ENCODE results near the gene CGB1. TPM values are rescaled to one million over a fixed set of nuclear protein-coding genes. Genes with fewer than 3 reads are reported as not detected.
A peak's percentile ranks its signal among the peaks of the same experiment; 100 is the strongest.

CGB1 gene
- total and polyA plus RNA-seq, 2 of the 8 experiments (the other 6 are each of a cell fraction or from before 2014, with no cell fraction given), result not detected

GRCh38 chr19:48997972-48998371, 38.7 kb downstream of the CGB1 start:
- Histone ChIP-seq H3K36me3 (ENCODE audit: control insufficient read depth in 2 of 4, insufficient read depth in 4 of 4, low read length in 3 of 4) (peaks cover 0 to 6% (median 2%) of the 10 kb centered on the region in 4 experiments; a peak in 5 of 8 replicates), H4K20me1 (replicated peaks in 1 of 2; ENCODE audit: control insufficient read depth in 1 of 2, insufficient read depth in 2 of 2, low read length in 2 of 2) (peaks cover 4 to 6% of the 10 kb centered on the region in 2 experiments), H3K9me3 (ENCODE audit: insufficient read depth in 2 of 2, low read depth in 1 of 2, low read length in 1 of 2) (no peaks in the 10 kb centered on the region), H3K79me2 (ENCODE audit: control insufficient read depth in 1 of 2, insufficient read depth in 2 of 2, low read length in 2 of 2) (peaks cover 11 to 26% of the 10 kb centered on the region in 2 experiments; a peak in 3 of 4 replicates), H3K4me2 (ENCODE audit: insufficient read depth in 1 of 2, low read depth in 2 of 2, low read length in 2 of 2) (no peak overlapping the region), H2BK5ac (ENCODE audit: low read depth, low read length) (no peak overlapping the region), H2BK12ac (ENCODE audit: low read depth, low read length) (no peak overlapping the region), H3K23me2 (ENCODE audit: low read depth, low read length) (peaks cover 4% of the 10 kb centered on the region; the same call in 1 of the 2 replicates), H4K8ac (ENCODE audit: extremely low read depth, insufficient read depth, low read length) (no peak overlapping the region), H3K79me1 (ENCODE audit: low read depth, low read length) (peaks cover 10% of the 10 kb centered on the region), H3K14ac (ENCODE audit: insufficient read length) (no peak overlapping the region), H3K56ac (replicated peaks; ENCODE audit: insufficient read length, low read depth, low read length) (no peak overlapping the region), H3K27ac (ENCODE audit: low read depth, low read length) (no peak overlapping the region), H2AK5ac (ENCODE audit: low read depth, low read length) (no peak overlapping the region), H2BK15ac (ENCODE audit: low read length) (no peak overlapping the region), H3K23ac (ENCODE audit: insufficient read length) (no peak overlapping the region), H3K18ac (ENCODE audit: extremely low read depth, low read length) (no peak overlapping the region), H3K4me1 (replicated peaks in 1 of 4; ENCODE audit: control insufficient read depth in 3 of 4, insufficient read depth in 4 of 4, low read length in 3 of 4) (peaks cover 0 to 6% (median 3%) of the 10 kb centered on the region in 4 experiments; a peak in 2 of 7 replicates), H3K4ac (replicated peaks; ENCODE audit: insufficient read length, low read depth, low read length) (no peak overlapping the region), H3K27me3 (replicated peaks in 1 of 4; ENCODE audit: control insufficient read depth in 3 of 4, extremely low read depth in 1 of 4, insufficient read depth in 3 of 4, low read length in 3 of 4) (no peaks in the 10 kb centered on the region), H2BK20ac (ENCODE audit: low read length) (no peak overlapping the region), H4K5ac (ENCODE audit: insufficient read length, low read depth, low read length) (no peak overlapping the region), H4K91ac (replicated peaks; ENCODE audit: insufficient read length, low read length) (no peak overlapping the region), H3K4me3 (ENCODE audit: extremely low read depth in 1 of 4, insufficient read depth in 2 of 4, low read depth in 3 of 4, low read length in 4 of 4) (no peak overlapping the region), H2BK120ac (replicated peaks; ENCODE audit: low read depth, low read length) (no peak overlapping the region), H3K9ac (replicated peaks in 1 of 4; ENCODE audit: extremely low read depth in 1 of 4, low read depth in 3 of 4, low read length in 3 of 4) (no peak overlapping the region), H2AFZ (ENCODE audit: low read length) (no peak overlapping the region)
- 73% methylated on average over 5 of the region's 5 CpGs; no CpG with 5 or more reads in 1 of the 2 experiments for WGBS, 2 experiments (ENCODE audit: extremely low coverage in 1 of 2, insufficient coverage in 1 of 2, insufficient read length in 1 of 2, insufficient replicate concordance in 2 of 2, low coverage in 1 of 2, low lambda C conversion rate in 2 of 2, missing lambda C conversion rate in 1 of 2)
- DNase-seq (ENCODE audit: low read depth in 1 of 2, low spot score in 2 of 2), result peak in 1 of 2 experiments; percentile 93
- ChIA-PET CTCF (ENCODE audit: partially characterized antibody) (interaction anchor here (0.9 to 6.2 kb wide), 27 partner anchors 9 to 330 kb away, joined by 3 to 66 read pairs (median 5); partner anchors contain the start of genes CGB2, KCNA7, LHB and NTF4), POLR2A (ENCODE audit: partially characterized antibody) (interaction anchor here (0.8 to 1.1 kb wide), 4 partner anchors 14 to 34 kb away, joined by 3 read pairs; a partner anchor contains a TSS)
- FAIRE-seq, result no peak
- TF ChIP-seq, protein P1, sequence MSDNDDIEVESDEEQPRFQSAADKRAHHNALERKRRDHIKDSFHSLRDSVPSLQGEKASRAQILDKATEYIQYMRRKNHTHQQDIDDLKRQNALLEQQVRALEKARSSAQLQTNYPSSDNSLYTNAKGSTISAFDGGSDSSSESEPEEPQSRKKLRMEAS (IDR thresholded peaks at IDR 0.05), result peak; percentile 43; the same call in 1 of the 2 replicates
- no peak for TF ChIP-seq SIN3A (conservative IDR thresholded peaks at IDR 0.05 in 1 of 2, IDR thresholded peaks at IDR 0.05 in 1 of 2; ENCODE audit: low read depth in 1 of 2, low read length in 2 of 2)
- TF ChIP-seq EGR1 (IDR thresholded peaks at IDR 0.05; ENCODE audit: borderline replicate concordance, low read depth, low read length), result no peak
- peak; percentile 36 to 53; a peak in 3 of 4 replicates for TF ChIP-seq RAD21 (IDR thresholded peaks at IDR 0.05 in 1 of 2, conservative IDR thresholded peaks at IDR 0.05 in 1 of 2; ENCODE audit: low read depth in 2 of 2, low read length in 2 of 2)
- no peak for TF ChIP-seq BACH1 (IDR thresholded peaks at IDR 0.05; ENCODE audit: low read length)
- TF ChIP-seq, protein P2, sequence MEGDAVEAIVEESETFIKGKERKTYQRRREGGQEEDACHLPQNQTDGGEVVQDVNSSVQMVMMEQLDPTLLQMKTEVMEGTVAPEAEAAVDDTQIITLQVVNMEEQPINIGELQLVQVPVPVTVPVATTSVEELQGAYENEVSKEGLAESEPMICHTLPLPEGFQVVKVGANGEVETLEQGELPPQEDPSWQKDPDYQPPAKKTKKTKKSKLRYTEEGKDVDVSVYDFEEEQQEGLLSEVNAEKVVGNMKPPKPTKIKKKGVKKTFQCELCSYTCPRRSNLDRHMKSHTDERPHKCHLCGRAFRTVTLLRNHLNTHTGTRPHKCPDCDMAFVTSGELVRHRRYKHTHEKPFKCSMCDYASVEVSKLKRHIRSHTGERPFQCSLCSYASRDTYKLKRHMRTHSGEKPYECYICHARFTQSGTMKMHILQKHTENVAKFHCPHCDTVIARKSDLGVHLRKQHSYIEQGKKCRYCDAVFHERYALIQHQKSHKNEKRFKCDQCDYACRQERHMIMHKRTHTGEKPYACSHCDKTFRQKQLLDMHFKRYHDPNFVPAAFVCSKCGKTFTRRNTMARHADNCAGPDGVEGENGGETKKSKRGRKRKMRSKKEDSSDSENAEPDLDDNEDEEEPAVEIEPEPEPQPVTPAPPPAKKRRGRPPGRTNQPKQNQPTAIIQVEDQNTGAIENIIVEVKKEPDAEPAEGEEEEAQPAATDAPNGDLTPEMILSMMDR (IDR thresholded peaks at IDR 0.05; ENCODE audit: control extremely low read depth in 1 of 3, insufficient read depth in 1 of 3, low read depth in 1 of 3, low read length in 3 of 3), result peak; percentile 69 to 83 (median 74)
- no peak for TF ChIP-seq JUN (IDR thresholded peaks at IDR 0.05; ENCODE audit: low read depth, low read length)
- TF ChIP-seq, protein P3, sequence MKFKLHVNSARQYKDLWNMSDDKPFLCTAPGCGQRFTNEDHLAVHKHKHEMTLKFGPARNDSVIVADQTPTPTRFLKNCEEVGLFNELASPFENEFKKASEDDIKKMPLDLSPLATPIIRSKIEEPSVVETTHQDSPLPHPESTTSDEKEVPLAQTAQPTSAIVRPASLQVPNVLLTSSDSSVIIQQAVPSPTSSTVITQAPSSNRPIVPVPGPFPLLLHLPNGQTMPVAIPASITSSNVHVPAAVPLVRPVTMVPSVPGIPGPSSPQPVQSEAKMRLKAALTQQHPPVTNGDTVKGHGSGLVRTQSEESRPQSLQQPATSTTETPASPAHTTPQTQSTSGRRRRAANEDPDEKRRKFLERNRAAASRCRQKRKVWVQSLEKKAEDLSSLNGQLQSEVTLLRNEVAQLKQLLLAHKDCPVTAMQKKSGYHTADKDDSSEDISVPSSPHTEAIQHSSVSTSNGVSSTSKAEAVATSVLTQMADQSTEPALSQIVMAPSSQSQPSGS (IDR thresholded peaks at IDR 0.05; ENCODE audit: low read length), result no peak

Data from H1 (cell line).